ENCODE results near the gene BMP8A.
"Not testable (repeated sequence)": the region's sequence is repeated elsewhere in the genome, so short reads cannot be mapped to it uniquely, and the experiment has no call there.

The BMP8A gene, protein sequence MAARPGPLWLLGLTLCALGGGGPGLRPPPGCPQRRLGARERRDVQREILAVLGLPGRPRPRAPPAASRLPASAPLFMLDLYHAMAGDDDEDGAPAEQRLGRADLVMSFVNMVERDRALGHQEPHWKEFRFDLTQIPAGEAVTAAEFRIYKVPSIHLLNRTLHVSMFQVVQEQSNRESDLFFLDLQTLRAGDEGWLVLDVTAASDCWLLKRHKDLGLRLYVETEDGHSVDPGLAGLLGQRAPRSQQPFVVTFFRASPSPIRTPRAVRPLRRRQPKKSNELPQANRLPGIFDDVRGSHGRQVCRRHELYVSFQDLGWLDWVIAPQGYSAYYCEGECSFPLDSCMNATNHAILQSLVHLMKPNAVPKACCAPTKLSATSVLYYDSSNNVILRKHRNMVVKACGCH

DNA sequence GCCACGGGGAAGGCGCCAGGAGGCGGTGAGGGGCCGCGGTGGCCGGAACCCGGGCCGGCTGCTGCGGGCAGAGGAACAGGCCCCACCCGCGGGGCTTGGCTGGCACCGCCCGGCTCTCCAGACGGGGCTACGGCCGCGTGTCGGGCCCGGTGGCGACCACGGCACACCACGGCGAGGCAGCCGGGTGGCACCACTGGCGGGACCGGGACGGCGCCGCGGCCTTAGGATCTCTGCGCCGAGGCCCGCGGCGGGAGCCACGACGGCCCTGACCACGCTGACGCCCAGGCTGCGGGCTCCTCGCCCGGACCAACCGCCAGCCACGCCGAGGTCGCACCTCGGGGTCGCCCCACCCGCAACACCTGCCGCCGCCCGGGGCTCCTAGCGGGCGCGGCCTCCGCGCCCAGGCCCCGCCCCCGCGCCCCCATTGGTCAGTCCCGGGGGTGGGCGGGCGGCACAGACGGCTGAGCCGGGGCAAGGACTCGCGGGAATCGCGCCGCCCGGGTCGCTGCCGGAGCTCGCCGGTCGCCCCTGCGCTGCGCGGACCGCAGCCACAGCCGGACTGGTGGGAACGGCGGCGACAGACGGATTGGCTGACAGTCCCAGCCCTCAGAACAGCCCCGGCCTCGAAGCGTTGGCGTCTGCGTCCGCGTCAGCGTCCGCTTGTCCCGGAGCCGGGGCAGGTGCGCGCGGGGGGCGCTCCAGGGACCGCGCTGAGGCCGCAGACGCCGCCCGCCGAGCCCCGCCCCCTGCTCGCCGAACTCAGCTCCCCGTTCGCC lies at the start of gene BMP8A:
BMP8A (plus strand) TSS at position 491 of the 776 bp plus-strand sequence. CDS start 356 bp downstream, outside the sequence.
- no peak for DNase-seq

DNA sequence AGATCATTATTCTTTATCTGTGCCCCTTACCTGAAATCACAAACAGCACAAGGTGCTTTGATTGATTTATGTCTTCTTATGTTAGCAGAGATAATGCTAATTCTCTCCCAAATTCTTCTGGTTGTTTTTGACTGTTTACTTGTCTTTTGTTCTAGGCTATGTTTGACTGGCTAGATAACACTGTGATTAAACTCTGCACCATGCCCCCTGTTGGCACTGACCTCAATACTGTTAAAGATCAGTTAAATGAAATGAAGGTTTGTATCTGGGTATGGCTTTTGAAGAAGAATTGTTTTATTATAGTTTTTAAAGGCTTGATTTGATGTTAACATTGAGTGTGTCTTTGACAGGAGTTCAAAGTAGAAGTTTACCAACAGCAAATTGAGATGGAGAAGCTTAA lies 49.6 kb upstream of the BMP8A start:
- DNase-seq, result no peak

DNA sequence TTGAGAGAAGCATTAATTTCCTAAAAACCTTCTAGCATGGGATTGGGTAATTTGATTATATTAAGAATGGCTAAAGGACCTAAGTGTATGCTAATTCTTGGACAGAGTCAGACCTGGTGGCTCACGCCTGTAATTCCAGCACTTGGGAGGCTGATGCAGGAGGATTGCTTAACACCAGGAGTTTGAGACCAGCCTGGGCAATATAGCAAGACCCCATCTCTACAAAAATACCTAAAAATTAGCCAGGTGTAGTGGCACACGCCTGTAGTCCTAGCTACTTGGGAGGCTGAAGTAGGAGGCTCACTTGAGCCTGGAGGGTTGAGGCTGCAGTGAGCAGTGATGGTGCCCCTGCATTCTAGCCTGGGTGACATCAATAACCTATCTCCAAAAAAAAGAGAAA lies 45.9 kb upstream of the BMP8A start:
- no peak for DNase-seq

DNA sequence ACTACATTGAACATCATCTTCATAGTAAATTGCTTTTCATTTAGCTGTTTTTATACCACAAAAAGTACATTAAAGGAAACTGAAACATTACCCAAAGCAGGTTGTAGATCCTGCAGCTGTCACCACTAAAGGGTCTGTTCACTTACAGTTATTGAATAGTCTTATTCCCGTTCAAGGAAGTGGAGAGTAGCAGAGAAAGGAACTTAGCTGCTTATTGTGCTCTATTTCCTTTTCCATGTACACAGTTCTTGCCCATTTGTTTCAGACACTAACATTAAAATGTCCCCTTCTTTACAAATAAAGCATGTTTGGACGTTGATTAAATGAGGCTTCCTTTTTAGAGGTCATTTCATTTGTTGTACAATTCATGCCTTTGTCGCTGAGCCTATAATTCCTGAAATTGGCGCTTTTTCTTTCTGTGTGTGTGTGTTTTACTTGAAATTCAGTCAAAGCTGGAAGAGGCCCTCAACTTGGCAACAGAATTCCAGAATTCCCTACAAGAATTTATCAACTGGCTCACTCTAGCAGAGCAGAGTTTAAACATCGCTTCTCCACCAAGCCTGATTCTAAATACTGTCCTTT lies 44.4 kb upstream of the BMP8A start:
- DNase-seq, result no peak

DNA sequence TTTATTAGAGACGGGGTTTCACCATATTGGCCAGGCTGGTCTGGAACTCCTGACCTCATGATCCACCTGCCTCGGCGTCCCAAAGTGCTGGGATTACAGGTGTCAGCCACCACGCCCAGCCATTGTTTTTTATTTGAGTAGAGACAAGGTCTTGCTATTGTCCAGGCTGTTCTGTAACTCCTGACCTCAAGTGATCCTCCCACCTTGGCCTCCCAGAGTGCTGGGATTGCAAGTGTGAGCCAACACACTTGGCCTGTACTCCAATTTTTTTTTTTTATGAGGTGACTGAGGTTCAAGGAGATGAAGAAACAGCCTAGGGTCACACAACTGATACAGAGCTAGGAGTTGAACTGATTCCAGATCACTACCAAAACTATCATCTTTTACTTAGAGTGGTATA lies 41.4 kb upstream of the BMP8A start:
- not testable (repeated sequence) for DNase-seq

DNA sequence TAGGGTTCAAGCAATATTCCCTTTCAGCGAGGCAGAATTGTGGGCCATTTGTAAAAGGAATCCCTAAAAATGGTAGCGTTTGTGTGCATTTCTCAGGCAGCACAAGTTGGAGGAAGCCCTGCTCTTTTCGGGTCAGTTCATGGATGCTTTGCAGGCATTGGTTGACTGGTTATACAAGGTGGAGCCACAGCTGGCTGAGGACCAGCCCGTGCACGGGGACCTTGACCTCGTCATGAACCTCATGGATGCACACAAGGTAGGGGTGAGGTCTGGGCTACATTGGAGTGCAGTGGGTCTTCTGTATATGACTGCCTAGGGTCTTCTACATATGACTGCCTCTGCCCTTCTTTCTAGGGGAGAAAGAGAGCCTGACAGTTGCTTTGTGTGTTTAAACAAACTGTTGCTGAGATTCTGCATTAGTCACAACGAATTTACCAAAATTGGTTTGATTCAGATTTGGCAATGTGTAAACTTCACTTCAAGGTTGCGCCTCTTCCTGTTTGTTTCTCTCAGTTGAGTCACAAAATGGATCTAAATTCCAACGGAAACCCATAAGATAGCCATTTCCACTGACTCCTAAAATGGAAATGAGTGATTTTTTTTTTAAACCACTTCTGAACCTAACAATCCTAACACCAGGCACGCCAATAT lies 40.4 kb upstream of the BMP8A start:
- no peak for DNase-seq

DNA sequence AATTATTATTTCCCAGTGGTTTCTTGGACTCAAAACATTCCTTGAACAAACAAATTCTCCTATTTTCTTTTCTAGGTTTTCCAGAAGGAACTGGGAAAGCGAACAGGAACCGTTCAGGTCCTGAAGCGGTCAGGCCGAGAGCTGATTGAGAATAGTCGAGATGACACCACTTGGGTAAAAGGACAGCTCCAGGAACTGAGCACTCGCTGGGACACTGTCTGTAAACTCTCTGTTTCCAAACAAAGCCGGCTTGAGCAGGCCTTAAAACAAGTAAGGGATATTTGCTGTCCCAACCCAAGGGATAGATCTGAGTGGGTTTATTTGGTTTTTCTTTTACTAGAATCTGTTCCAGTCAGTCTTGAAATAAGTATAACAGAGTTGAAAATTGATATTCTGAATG lies 39.4 kb upstream of the BMP8A start:
- no peak for DNase-seq

DNA sequence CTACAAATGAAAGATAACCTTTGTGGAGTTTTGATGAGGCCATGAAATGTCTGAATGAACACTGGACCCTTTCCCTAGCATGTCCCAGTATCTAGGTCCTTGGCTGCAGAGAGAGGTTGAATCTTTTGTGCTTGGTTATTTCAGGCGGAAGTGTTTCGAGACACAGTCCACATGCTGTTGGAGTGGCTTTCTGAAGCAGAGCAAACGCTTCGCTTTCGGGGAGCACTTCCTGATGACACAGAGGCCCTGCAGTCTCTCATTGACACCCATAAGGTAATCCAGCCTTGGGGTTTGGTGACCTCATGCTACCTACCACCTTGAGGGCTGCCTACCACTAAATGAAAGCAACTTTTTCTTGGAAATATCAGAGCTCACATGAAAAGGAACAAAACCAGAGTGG lies 38.9 kb upstream of the BMP8A start:
- peak; percentile 43 for DNase-seq

DNA sequence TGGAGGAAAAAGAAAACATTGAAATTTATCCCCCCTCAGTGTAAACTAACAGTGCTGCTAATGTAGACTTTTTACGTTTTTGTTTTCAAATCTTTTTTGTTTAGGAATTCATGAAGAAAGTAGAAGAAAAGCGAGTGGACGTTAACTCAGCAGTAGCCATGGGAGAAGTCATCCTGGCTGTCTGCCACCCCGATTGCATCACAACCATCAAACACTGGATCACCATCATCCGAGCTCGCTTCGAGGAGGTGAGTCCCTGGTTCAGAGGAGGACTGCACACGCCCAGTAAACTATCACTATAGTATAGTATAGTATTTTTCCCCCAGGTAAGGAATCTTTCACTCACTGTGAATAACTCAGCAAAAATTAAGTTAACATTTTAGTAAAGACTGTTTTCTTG lies 37.8 kb upstream of the BMP8A start:
- DNase-seq, result no peak

DNA sequence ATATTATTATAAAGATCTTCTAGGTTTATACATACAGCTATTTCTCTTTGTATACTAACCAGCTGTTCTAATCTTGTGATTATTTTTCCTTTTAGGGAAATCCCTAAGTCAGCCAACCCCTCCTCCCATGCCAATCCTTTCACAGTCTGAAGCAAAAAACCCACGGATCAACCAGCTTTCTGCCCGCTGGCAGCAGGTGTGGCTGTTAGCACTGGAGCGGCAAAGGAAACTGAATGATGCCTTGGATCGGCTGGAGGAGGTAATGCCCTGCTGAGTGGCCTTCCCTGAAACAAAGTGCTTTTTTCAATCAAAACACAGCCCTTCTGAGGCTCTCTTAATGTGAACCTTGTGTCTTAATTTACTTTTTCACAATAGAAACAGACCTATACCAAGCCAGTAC lies 32.4 kb upstream of the BMP8A start:
- no peak for DNase-seq

DNA sequence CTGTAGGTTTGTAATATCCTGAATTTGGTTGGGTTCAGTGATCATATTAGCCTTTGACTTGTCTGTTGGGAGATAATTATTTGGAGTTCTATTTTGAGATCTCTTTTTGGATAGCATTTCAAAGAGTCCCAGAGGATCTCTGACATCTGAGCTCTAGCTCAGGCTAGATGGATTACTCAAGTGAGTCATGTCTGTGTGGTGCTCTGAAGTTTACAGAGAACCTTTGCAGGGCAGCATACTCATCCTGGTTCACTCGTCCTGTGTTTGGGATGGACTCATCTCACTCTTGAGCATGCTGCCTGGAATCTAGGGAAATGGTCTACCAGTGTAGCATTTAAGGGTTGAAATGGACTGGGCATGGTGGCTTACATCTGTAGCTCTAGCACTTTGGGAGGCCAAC lies 29.4 kb upstream of the BMP8A start:
- DNase-seq, result no peak

DNA sequence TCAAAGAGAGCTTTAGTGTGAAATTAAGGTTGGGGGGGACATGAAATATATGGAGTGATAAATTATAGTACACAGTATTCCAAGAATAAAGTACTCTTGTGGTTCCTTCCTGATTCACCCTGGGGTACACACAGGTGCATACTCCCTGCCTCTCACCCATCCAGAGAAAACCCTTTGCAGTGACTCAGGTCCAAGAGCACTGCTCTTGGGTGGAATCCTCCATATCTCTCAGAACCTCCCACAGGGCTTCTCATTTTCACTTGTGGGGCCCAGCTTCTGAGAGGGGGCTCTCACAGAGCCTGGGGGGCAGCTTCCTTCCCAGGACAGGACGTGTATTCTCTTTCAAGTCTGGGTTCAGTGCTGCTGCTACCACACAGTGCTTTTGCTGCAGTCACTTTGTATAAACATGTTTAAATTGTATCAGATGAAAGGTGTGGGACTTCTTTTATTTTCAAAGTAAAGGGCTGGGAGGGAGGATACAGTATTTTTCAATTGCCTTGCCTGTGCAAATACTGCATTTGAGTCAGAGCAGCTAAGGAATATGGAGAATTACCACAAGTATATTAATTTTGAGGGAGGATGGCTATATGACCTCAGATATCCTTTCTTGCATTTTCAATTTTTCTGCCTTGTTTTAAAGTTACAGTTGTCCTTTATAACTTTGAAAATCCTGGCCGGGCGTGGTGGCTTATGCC lies 24.9 kb upstream of the BMP8A start:
- DNase-seq, result no peak

DNA sequence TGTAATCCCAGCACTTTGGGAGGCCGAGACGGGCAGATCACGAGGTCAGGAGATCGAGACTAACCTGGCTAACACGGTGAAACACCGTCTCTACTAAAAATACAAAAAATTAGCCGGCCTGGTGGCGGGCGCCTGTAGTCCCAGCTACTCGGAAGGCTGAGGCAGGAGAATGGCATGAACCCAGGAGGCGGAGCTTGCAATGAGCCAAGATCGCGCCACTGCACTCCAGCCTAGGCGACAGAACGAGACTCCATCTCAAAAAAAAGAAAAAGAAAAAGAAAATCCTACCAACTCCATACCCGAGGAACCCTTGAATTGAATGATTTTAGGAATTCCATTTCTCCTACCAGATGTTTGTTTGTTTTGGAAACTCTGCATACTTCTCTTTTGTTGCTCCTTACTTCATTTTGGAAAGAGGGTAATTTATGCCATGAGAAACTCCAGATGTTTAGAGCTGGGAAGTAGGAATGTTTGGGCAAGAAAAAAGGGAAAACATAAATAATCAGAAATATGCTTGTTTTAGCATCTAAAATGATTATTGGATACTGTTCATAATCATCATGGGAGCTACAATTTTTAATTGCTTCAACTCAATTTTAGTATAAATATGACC lies 24.2 kb upstream of the BMP8A start:
- DNase-seq, result not testable (repeated sequence)

DNA sequence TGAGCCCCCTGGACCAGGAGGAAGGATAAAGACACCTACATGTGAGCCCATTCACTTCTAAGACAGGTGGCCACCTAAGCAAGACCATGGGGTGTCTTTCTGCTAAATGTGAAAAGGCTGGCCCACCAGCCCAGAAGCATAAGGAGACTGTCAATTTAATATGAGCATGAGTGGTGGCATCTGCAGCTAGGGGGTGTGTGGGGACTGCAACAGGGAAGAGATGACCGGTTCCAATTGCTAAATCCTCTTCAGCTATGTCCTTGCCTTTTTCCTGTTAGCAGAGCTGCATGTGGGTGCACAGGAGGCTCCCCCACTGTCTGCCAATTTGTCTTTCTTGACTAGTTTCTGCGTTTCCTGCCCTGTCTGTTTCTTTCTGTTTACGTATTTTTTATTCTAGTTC lies 22.3 kb upstream of the BMP8A start:
- DNase-seq, result no peak

DNA sequence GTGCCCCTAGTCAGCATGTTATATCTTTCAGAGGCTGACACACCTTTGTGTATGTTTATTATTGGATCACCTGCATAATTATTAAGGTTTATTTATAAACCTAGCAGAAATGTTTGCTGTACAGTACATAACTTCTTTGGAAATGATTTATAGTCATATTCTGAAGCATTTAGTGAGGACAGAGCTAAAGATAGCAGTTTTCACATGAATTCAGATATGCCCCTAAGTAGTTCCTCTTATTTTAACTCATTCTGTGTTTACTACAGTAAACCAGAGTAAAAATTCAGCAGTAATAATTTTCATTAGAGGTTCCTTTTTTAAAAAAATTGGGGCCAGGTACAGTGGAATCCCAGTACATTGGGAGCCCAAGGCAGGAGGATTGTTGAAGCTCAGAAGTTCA lies 21.4 kb upstream of the BMP8A start:
- no peak for DNase-seq

DNA sequence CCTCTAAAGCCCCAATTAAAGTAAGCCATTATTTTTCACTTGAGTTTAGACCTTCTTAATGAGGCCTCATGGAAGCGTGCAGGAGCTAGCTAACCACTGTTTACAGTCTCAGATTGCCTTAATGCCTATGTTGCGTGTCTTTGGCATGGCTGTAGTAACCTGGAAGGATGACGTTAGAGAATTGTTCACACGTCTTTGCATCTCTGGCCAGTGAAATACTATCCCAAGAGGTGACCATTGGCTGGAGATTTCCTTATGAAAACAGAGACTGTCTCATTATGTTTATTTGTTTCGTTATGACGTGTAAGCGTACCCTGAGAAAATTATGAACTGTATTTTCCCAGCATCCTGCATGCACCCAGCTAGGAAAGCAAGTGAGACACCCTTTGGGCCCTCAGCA lies 18.6 kb upstream of the BMP8A start:
- no peak for DNase-seq

DNA sequence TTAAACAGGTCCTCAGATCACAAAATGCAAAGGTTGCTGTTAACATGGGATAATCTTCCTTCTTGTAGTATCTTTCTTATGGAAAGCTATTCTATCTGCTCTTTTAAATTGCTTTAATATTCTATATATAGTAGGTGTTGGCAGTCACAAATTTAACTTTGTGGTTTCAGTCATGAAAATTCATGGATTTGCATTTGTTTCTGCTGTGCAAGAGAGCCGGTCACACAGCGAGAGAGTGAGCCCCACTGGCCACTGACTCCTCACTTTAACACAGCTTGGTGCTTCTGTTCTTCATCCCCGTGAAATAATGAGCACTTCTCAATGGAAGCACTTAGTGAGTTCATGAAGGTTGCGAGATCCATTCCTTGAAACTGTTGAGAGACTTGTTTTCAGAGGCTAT lies 18.1 kb upstream of the BMP8A start:
- no peak for DNase-seq

DNA sequence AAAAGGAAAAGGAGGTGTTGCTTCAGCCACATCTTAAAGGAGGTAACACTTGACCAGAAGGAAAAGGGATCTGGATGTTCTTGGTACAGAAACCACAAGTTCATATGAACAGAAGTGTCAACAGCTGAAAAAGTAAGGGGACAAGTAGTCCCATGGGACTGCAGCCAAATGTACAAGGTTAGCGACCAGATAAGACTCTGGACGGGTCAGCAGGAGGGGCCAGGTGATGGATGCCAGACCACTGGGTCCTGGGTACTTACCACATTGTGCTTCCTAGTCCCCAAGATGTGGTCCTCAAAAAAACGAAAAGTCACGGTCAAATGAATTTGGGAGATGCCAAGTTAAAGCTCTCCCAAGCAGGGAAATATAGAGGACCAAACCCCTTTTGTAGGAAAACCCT lies 16.6 kb upstream of the BMP8A start:
- no peak for DNase-seq

DNA sequence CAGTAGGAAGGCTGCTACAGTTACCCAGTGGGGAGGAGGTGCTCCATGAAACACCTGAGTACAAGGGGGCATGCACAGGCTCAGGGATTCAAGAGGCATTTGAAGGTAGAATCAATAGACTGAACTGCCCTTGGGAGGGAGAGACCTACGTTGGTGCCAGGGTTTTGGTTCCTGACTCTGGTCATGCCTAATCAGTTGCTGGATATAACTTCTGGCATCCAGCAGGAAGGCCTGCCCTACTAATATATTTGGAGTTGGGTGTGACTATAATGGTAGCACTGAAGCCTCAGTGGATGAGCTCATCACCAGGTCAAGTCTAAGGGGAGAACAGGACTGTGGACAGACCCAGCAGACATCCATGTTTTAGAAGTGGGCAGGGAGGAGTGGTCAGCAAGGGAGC lies 15.9 kb upstream of the BMP8A start:
- not testable (repeated sequence) for DNase-seq

DNA sequence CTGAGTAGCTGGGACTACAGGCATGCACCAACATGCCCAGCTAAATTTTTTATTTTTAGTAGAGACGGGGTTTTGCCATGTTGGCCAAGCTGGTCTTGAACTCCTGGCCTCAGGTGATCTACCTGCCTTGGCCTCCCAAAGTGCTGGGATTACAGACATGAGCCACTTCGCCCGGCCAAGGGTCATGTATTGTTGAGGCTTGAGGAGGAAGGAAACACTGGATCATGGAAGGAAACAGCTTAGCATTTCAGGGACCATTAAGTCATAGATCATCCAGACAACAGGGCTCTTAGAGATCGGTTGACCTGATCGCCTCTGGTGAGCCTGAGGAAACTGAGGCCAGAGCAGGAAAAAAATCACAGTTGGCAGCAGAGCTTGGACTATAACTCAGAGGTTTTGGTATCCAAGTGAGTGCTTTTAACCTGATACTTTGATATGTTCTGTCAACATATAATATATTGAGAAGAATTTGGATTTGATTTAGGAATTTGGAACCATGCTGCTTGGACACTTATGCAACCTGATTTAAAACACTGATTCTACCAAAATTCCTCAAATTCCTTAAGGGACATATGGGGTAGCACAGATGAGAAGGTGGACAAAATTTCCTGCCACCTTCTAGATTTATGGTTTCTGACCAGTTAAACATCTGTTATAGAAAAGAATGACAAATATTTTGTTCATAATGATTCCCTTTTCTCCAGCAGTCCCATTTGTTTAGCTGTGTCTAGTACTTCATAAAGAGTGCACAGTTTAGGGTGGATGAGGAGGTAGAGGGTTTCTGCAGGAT lies 13.1 kb upstream of the BMP8A start:
- DNase-seq, result no peak

DNA sequence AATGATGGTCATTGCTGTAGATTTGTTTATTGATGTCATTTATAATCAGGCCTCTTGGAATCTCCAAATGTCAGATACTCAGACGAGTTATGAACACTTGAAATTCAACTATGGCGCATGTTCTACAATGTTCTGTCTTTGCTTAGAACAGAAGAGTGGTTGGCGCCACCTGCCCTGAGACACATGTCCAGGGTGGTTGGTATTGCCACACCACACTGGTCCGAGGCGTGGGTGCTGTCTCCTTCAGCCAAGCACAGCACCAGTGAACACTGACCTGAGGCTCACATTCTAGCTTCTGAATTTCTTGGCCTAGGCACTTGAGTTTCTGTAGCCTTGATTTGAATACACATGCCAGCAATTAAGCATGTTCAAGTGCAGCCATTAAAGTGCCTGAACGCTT lies 10.1 kb upstream of the BMP8A start:
- DNase-seq, result no peak

DNA sequence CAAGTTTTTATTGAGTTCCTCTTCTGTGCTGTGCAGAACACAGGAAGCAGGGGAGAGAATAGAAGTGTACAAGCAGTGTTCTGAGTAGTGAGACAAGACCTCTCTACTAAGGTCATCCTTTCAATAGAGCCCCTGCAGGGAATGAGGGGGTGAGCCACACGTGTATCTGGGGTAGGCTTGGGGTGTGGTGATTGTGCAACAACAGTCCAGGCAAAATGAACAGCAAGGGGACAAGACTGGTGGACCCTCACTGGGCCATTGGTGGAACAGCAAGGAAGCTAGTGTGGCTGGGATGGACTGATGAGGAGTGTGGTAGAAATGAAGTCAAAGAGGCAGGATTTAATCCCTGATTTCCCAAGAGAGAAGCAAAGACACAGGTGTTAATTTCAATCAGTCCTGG lies 8.2 kb upstream of the BMP8A start:
- DNase-seq, result no peak

Measured in NK-92 treated with Interleukin-12 subunit alpha and Interleukin-12 subunit beta, amount 100 ng/mL, for 24 hours (cell line).